Osteoblast (primary cell): Measurements from ENCODE around the gene LOXL3. TPM values are rescaled to one million over a fixed set of nuclear protein-coding genes. Genes with fewer than 3 reads are reported as not detected.

Experiments
- DNase-seq: peaks from one replicate; pipeline ENCODE4 v3.0.0; 2011; ENCODE audit warnings: low spot score, mixed read lengths; ENCODE audit not compliant: insufficient read length; ENCODE audit errors: missing footprints
- H2AFZ ChIP-seq: 2 replicates; pipeline ENCODE4 v1.6.0; 2011; ENCODE audit warnings: mild to moderate bottlenecking, low read length
- H3K27ac ChIP-seq: 2 replicates; pipeline ENCODE4 v1.5.1; 2011; ENCODE audit warnings: mild to moderate bottlenecking, low read depth, low read length, moderate library complexity
- H3K27me3 ChIP-seq: 2 replicates; pipeline ENCODE4 v1.6.0; 2012; ENCODE audit warnings: mild to moderate bottlenecking, control low read depth, inconsistent platforms, low read length, moderate library complexity; ENCODE audit not compliant: insufficient read depth
- H3K36me3 ChIP-seq: 2 replicates; pipeline ENCODE4 v1.5.1; 2011; ENCODE audit warnings: mild to moderate bottlenecking, low read length, control low read depth, moderate library complexity; ENCODE audit not compliant: insufficient read depth
- H3K4me1 ChIP-seq: 2 replicates; pipeline ENCODE4 v1.5.1; 2011; ENCODE audit warnings: mild to moderate bottlenecking, low read length, control low read depth, moderate library complexity; ENCODE audit not compliant: insufficient read depth
- H3K4me2 ChIP-seq: 2 replicates; pipeline ENCODE4 v1.6.0; 2011; ENCODE audit warnings: mild to moderate bottlenecking, low read length; ENCODE audit not compliant: insufficient read depth
- H3K4me3 ChIP-seq: fragments of 200-600 bp; sonication (generic); 3 replicates; pipeline ENCODE4 v1.5.1; 2012; ENCODE audit warnings: mild to moderate bottlenecking, low read length, inconsistent platforms; ENCODE audit not compliant: insufficient read depth
- H3K79me2 ChIP-seq: 2 replicates; pipeline ENCODE4 v1.6.0; 2012; ENCODE audit warnings: mild to moderate bottlenecking, low read length, control low read depth, inconsistent platforms; ENCODE audit not compliant: insufficient read depth
- H3K9me3 ChIP-seq: 2 replicates; pipeline ENCODE4 v1.5.1; 2011; ENCODE audit warnings: low read depth, low read length, control low read depth
- H4K20me1 ChIP-seq: 2 replicates; pipeline ENCODE4 v1.6.0; 2012; ENCODE audit warnings: mild to moderate bottlenecking, low read length, control low read depth; ENCODE audit not compliant: insufficient read depth
- total RNA-seq: library from RNA; depleted of rRNA; stranded (reverse); fragments of >200 nt; gene quantifications from 2 replicates; pipeline ENCODE4 v1.2.3, GENCODE V29; 2012
- TF ChIP-seq, protein P1 (sequence below): IDR thresholded peaks from 2 replicates; pipeline ENCODE4 v1.5.1; 2011; ENCODE audit warnings: mild to moderate bottlenecking, low read depth, low read length, moderate library complexity; ENCODE audit errors: extremely low read depth

The LOXL3 gene
- total RNA-seq, 1 donor, result 97.4 TPM

DNA sequence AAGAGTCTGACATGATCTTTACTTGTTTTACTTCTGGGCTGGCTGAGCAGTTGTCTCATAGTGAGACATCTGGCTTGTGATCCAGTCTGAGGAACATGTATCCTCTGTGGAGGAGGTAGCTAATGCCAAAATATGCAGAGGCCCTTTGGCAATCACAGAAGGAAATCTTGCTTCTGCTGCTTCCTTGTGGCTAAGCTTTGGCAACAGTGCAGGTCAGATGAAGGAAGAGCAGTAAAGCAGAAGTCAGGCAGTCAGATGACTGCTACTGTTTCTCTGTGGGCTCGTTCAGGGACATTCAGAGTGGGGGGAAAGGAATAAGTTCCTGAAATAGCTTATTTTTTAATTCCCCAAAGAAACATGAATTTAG is 23.1 kb upstream of the LOXL3 start:
- Histone ChIP-seq H3K4me1 (peaks cover 52% of the 10 kb centered on the region), H2AFZ (no peak overlapping the region), H3K4me2 (peak overlapping the region; percentile 49), H3K9me3 (no peaks in the 10 kb centered on the region), H3K36me3 (no peaks in the 10 kb centered on the region), H3K79me2 (no peaks in the 10 kb centered on the region), H3K27me3 (no peaks in the 10 kb centered on the region), H3K4me3 (peak overlapping the region; percentile 5), H3K27ac (peak overlapping the region; percentile 90), H4K20me1 (no peaks in the 10 kb centered on the region)
- TF ChIP-seq, protein P1, sequence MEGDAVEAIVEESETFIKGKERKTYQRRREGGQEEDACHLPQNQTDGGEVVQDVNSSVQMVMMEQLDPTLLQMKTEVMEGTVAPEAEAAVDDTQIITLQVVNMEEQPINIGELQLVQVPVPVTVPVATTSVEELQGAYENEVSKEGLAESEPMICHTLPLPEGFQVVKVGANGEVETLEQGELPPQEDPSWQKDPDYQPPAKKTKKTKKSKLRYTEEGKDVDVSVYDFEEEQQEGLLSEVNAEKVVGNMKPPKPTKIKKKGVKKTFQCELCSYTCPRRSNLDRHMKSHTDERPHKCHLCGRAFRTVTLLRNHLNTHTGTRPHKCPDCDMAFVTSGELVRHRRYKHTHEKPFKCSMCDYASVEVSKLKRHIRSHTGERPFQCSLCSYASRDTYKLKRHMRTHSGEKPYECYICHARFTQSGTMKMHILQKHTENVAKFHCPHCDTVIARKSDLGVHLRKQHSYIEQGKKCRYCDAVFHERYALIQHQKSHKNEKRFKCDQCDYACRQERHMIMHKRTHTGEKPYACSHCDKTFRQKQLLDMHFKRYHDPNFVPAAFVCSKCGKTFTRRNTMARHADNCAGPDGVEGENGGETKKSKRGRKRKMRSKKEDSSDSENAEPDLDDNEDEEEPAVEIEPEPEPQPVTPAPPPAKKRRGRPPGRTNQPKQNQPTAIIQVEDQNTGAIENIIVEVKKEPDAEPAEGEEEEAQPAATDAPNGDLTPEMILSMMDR, result peak; percentile 33
- peak; percentile 75 for DNase-seq

DNA sequence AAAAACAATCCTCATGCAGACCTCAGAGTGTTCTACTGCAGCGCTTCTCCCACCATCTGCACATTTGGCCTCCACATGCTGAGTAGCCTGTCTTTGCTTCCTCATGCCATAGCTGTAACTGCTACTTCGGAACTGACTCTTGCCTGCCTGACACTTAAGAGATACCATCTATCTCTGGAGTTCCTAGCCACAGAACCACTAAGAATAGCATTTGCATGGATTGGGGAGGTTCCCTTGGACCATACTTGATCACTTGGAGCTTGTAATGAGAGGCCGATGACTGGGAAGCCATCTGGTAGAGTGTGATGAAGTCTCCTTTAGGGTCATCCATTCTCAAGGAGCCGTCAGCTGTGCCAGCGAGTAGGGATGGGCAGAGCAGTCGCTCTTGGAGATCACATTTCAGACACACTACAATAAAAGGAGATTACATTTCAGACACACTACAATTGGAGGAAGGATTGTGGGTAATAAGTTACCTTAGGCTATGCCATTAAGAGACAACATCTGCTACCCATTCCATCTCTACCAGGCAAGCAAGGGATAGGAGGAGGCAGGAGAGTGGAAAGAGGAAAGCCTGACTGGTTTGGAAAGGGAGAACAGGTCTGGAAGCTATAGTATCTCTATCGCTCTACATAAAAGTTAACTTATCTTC is 22.6 kb upstream of the LOXL3 start:
- peak overlapping the region; percentile 49 for H3K4me2 ChIP-seq

GRCh38 chr2:74575320-74575719 is 21.6 kb upstream of the LOXL3 start:
- Histone ChIP-seq H3K4me2 (no peak overlapping the region), H3K27me3 (no peaks in the 10 kb centered on the region), H2AFZ (no peak overlapping the region), H4K20me1 (no peaks in the 10 kb centered on the region), H3K4me1 (peaks cover 56% of the 10 kb centered on the region), H3K9me3 (no peaks in the 10 kb centered on the region), H3K36me3 (no peaks in the 10 kb centered on the region), H3K27ac (peak overlapping the region; percentile 90), H3K4me3 (no peak overlapping the region), H3K79me2 (no peaks in the 10 kb centered on the region)
- TF ChIP-seq, protein P1, result no peak
- no peak for DNase-seq

More for the DNA sequence above, 22.6 kb upstream of the LOXL3 start:
- Histone ChIP-seq H3K79me2 (no peaks in the 10 kb centered on the region), H3K9me3 (no peaks in the 10 kb centered on the region), H3K4me3 (peak overlapping the region; percentile 5), H4K20me1 (no peaks in the 10 kb centered on the region), H3K4me1 (peaks cover 52% of the 10 kb centered on the region), H3K36me3 (no peaks in the 10 kb centered on the region), H3K27ac (peak overlapping the region; percentile 90), H3K27me3 (no peaks in the 10 kb centered on the region), H2AFZ (peak overlapping the region; percentile 14)
- TF ChIP-seq, protein P1, result no peak
- DNase-seq, result no peak

- TF ChIP-seq, protein P1, result no peak
- no peaks in the 10 kb centered on the region for H3K9me3 ChIP-seq
These were observed 20.2 kb upstream of the LOXL3 start for GRCh38 chr2:74573747-74574562.

More at GRCh38 chr2:74573747-74574562, 20.2 kb upstream of the LOXL3 start:
- H2AFZ ChIP-seq, result peak overlapping the region; percentile 71
- H3K36me3 ChIP-seq, result no peaks in the 10 kb centered on the region
- H3K79me2 ChIP-seq, result no peaks in the 10 kb centered on the region
- peak overlapping the region; percentile 54 for H3K4me3 ChIP-seq
- H3K4me2 ChIP-seq, result peak overlapping the region; percentile 81
- DNase-seq, result peak; percentile 91
- H3K27me3 ChIP-seq, result no peaks in the 10 kb centered on the region
- H3K4me1 ChIP-seq, result peaks cover 64% of the 10 kb centered on the region
- peak overlapping the region; percentile 90 for H3K27ac ChIP-seq
- no peaks in the 10 kb centered on the region for H4K20me1 ChIP-seq
